Activated CD8-positive, alpha-beta memory T cell treated with anti-CD3 and anti-CD28 coated beads for 4 hours (primary cell): ENCODE data around the gene PRKN.

Experiments used
- DNase-seq, 2 donors: peaks; one replicate each; pipeline ENCODE4 v3.0.0-alpha.2; 2020; ENCODE audit warnings: low read depth in 2 of 2

The PRKN gene

GRCh38 chr6:162187168-162187935 is 540.2 kb downstream of the PRKN start:
- DNase-seq: no peak

- no peak for DNase-seq
These were observed 543.1 kb downstream of the PRKN start for GRCh38 chr6:162184465-162184864.

GRCh38 chr6:162181741-162182401 is 545.7 kb downstream of the PRKN start:
- no peak for DNase-seq

GRCh38 chr6:162181111-162181510 is 546.5 kb downstream of the PRKN start:
- DNase-seq: no peak

GRCh38 chr6:162179196-162179951 is 548.2 kb downstream of the PRKN start:
- DNase-seq: no peak

- DNase-seq: no peak
These were observed 548.9 kb downstream of the PRKN start for GRCh38 chr6:162178666-162179065.

- DNase-seq: no peak
These were observed 549.3 kb downstream of the PRKN start for GRCh38 chr6:162178266-162178665.

GRCh38 chr6:162177746-162178145 is 549.8 kb downstream of the PRKN start:
- no peak for DNase-seq

- no peak for DNase-seq
These were observed 554.1 kb downstream of the PRKN start for GRCh38 chr6:162173466-162173865.

- DNase-seq: no peak
These were observed 562.1 kb downstream of the PRKN start for GRCh38 chr6:162165479-162165878.

- no peak for DNase-seq
These were observed 570.2 kb downstream of the PRKN start for GRCh38 chr6:162157167-162157870.

GRCh38 chr6:162156146-162156545 is 571.4 kb downstream of the PRKN start:
- no peak for DNase-seq

GRCh38 chr6:162154930-162155329 is 572.6 kb downstream of the PRKN start:
- no peak for DNase-seq

GRCh38 chr6:162154001-162154400 is 573.6 kb downstream of the PRKN start:
- no peak for DNase-seq

GRCh38 chr6:162153120-162153519 is 574.4 kb downstream of the PRKN start:
- DNase-seq: no peak

- DNase-seq: no peak
These were observed 576.4 kb downstream of the PRKN start for GRCh38 chr6:162151021-162151665.

- DNase-seq: no peak
These were observed 577.3 kb downstream of the PRKN start for GRCh38 chr6:162150295-162150694.

GRCh38 chr6:162149786-162150185 is 577.8 kb downstream of the PRKN start:
- no peak for DNase-seq

- DNase-seq: no peak
These were observed 579.8 kb downstream of the PRKN start for GRCh38 chr6:162147805-162148204.

GRCh38 chr6:162147281-162147680 is 580.3 kb downstream of the PRKN start:
- DNase-seq: no peak

- no peak for DNase-seq
These were observed 587.2 kb downstream of the PRKN start for GRCh38 chr6:162140251-162140852.
